22Rv1 (cell line): ENCODE measurements around the gene CFAP99.

Source experiments
- ZFX ChIP-seq: fragments of 450-650 bp; IDR thresholded peaks from 2 replicates; pipeline ENCODE4 v1.6.1; 2017; ENCODE audit warnings: antibody characterized with exemption, borderline replicate concordance
- TF ChIP-seq, protein P1 (sequence below): fragments of 450-650 bp; IDR thresholded peaks from 2 replicates; pipeline ENCODE4 v1.5.1; 2017; ENCODE audit warnings: mild to moderate bottlenecking

DNA sequence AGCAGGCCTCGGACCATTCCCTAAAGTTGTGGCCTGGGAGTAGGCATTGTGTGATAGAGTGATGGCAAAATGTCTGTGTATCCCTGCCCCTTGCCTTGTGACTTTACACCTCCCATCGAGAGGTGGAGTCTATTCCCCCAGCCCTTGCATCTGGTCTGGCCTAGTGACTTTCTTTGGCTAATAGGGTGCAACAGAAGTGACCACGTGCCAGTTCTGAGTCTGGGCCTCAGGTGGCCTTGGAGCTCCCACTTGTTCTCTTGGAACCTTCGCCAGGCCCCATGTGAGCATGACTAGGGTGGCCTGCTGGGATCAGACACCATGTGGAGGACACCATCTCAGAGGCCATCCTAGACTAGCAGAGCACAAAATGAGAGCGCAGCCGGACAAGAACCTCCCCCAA lies 46.3 kb downstream of the CFAP99 start:
- TF ChIP-seq, protein P1, sequence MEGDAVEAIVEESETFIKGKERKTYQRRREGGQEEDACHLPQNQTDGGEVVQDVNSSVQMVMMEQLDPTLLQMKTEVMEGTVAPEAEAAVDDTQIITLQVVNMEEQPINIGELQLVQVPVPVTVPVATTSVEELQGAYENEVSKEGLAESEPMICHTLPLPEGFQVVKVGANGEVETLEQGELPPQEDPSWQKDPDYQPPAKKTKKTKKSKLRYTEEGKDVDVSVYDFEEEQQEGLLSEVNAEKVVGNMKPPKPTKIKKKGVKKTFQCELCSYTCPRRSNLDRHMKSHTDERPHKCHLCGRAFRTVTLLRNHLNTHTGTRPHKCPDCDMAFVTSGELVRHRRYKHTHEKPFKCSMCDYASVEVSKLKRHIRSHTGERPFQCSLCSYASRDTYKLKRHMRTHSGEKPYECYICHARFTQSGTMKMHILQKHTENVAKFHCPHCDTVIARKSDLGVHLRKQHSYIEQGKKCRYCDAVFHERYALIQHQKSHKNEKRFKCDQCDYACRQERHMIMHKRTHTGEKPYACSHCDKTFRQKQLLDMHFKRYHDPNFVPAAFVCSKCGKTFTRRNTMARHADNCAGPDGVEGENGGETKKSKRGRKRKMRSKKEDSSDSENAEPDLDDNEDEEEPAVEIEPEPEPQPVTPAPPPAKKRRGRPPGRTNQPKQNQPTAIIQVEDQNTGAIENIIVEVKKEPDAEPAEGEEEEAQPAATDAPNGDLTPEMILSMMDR, result no peak
- no peak for TF ChIP-seq ZFX
